Activated T-helper 1 cell treated with anti-CD3 and anti-CD28 coated beads, Interleukin-2, amount 50 U/mL, for 16 hours (primary cell): Measurements from ENCODE around the gene FICD.
"Not testable (repeated sequence)": the region's sequence is repeated elsewhere in the genome, so short reads cannot be mapped to it uniquely, and the experiment has no call there.

Source experiments
- DNase-seq, 2 donors: peaks; one replicate each; pipeline ENCODE4 v3.0.0-alpha.2; 2020; ENCODE audit warnings: low read depth in 1 of 2, low spot score in 1 of 2

The FICD gene

DNA sequence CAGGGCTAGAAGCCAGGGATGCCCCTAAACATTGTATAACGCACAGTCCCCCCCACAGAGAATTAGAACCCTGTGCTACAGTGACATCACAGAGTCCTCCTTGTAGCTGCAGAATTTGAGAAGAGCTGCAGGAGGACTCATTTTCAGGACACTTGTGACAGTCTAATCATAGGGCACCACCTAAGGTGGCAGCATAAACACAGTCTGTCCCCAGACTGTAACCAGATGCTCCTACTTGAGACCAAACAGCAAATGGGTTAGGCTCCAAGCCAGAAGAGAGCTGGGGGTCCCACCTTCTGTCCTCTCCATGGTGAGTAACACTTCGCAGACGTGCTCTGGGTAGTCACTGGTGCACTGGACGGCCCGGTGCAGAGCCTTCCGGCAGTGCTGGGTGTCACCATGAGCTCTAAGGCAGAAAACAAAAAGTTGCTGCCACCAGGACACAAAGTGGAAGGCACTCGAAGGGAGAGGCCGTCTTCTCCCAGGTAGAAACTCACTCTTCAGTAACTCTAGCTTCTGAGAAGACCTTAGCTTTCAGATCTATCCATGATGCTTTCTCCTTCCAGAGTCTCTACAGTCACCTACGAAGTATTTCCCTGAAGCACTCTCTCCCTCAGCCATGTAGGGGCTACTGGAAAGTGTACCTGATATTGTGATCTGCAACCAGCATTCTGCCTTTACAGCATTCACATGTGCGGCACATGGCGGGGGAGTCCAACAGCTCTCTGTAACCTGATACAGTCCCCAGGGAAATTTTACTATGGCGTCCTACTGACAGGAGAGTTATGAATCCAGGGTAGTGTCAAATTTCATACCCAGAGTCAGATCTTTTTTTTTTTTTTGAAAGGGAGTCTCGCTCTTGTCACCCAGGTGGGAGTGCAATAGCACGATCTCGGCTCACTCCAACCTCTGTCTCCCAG lies 17.1 kb downstream of the FICD start:
- no peak for DNase-seq

DNA sequence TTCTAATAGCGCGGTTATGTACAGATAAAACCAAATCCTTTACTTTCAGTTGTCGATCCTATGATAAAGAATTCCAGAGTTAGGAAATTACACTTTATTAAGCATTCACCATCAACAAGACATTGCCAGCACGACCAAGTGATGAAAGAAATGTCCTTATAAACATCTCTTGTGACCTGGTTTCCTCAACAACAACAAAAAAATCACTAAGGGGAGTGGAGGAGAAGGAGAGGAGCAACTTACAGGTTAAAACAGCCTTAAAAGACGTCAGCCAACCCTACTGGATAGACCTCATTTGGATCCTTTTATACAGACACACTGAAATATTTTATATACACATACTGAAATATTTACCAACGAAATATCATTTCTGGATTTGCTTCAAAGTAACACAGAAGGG lies 23.1 kb downstream of the FICD start:
- no peak for DNase-seq

DNA sequence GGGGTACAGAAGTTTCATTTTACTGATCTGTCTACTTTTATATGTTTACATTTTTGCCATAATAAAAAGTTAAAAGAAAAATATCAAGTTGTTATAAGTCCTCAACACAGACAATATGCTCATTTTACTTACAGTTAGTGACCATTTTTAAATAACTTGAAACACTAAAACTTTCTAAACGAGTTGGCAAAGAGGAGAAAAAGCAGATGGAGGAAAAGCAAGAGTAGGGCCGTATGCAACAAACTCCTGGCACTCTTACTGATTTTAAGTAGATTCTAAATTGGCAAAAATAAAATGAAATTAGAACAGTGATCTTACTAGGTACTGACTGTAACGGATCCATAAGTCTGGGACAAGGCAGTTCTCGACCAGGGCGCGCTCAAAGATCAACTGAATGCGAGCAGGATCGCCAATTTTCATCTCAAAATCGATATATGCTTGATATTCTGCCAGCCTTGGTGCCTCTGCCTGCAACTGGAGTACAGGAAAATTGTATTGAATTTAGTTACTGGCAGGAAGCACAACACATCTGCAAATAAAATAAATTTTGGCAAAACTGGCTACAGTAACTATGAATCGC lies 23.6 kb downstream of the FICD start:
- no peak for DNase-seq

DNA sequence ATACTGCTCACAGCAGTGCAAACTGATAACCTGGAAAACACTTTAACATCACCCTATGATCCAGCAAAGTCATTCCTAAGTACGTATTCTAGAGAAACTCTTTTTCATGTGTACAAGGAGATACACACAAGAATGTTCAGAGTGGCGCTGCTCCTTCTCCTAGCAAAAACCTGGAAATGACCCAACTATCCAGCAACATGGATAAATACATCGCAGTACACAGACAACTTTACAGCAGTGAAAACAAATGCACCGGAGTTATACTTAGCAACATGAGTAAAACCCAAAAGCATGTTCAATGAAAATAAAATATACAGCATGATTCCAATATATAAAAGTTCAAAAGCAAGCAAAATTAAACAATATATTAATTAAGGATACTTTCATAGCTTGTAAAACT lies 27.2 kb downstream of the FICD start:
- no peak for DNase-seq

DNA sequence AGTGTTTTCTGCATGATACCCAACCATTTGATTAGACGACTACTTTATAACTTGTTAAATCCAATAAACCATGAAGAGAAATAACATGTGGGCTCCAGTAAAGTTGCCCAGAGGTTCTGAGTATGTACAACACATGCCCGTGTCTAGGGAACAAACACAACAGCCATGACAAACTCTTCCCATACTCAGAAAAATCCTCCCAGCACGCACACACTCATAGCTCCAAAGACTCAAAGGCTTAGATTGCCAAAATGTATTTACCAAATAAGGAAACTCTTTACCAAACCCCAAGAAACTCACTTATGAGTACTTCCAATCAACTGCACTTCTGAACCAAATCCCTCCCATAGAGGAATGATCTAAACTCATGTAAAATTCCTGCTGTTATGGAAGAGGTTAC lies 28.6 kb downstream of the FICD start:
- no peak for DNase-seq

DNA sequence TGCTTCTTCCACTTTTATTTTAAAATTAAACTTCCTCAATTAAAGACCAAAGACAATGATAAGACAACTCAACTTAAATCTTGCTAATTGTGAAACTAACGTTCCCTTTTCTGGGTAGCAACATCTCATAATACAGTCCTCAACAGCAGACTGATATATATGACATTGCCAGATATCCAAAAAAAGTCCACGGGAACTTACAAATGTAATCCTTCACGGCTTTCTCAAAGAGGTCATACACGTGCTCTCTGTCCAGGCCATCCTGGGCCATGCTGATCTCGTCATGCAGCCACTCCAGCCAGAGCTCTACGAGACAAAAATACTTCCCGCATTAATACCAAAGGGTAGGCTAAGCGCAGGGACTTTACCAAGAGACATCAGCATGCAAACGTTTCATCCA lies 32.6 kb downstream of the FICD start:
- DNase-seq, result no peak

DNA sequence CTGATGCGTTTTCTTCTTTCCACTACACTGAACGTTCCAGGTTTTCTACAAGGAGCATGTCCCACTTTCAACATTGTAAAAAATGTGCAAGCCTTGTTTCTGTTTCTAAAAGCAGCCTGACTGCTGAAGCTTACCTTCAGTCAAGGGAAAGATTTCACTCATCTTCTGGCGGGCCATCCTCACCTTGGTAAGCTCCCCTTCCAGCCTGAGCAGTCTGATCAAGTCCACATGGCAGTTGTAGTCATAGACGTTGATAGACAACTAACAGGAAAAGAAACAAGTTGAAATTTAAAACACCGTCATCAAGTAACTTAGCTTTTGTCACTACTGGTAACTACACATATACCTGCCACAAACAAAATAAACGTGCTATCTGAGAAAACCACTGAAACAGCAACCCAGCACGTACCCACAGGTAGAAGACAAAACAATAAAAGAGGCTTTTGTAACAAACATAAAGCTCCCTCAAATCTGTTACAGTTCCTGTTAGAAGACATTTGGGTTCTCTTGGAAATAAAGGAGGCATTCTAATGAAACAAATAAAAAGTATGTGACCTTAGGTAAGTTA lies 34.0 kb downstream of the FICD start:
- DNase-seq, result no peak

DNA sequence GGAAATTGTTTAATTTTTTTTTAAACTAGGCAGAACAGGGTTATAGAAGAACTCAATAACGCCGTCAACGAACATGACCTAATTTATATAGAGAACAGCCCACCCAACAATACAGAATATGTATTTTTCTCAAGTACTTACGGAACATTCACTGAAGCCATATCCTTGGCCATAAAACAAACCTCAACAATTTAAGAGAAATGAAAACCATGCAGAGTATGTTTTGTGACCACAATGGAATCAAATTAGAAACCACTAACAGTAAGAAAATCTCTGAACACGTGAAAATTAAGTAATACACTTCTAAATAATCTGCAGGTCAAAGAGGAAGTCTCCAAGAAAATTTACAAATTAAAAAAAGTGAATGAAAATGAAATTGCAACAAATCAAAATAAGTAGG lies 36.5 kb downstream of the FICD start:
- no peak for DNase-seq

DNA sequence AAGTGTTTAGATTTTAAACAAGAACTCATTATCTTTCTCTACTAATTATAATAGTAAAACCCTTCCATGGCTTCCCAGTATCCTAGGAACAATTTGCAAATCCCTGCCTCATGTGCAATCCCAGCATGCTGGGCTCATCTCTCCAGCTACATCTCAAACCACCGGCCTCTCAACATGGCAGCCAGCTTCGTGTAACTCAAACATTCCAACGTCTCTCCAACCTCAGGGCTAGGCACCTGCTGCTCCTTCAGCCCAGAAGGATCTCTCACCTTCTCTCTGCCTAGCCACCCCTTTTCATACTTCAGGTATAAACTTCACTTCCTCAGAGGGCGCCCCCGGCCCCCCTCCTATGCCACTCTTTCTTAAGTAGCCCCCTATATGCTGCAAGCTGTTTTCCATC lies 38.7 kb downstream of the FICD start:
- no peak for DNase-seq

DNA sequence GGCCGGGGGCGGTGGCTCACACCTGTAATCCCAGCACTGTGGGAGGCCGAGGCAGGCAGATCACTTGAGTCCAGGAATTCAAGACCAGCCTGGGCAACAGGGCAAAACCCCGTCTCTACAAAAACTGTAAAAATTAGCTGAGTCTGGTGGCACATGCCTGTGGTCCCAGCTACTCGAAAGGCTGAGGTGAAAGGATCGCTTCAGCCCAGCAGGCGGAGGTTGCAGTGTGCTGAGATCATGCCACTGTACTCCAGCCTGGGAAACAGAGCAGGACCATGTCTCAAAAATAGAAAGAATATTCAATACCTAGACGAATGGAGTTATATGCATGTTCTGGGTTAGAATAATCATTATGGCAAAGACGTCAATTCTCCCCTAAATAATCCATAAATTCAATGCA lies 40.3 kb downstream of the FICD start:
- not testable (repeated sequence) for DNase-seq

DNA sequence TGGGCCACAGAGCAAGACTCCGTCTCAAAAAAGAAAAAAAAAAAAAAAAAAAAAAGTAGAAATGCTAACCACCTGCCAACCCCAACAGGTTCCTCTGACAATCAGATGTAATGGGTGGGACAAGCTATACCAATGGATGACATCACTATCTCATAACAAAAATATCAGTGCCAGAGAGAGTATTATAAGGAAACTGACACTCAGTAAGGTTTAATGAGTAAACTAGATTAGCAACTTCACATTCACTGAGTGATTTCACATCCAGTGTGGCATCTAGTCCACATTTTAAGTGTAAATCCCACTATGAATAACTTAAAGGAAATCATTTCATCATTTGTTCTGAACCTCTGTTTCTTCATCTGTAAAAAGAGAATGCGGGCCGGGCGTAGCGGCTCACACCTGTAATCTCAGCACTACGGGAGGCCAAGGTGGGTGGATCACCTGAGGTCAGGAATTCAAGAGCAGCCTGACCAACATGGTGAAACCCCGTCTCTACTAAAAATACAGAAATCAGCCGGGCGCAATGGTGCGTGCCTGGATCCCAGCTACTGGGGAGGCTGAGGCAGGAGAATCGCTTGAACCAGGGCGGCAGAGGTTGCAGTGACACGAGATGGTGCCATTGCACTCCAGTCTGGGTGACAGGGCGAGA lies 44.1 kb downstream of the FICD start:
- no peak for DNase-seq

DNA sequence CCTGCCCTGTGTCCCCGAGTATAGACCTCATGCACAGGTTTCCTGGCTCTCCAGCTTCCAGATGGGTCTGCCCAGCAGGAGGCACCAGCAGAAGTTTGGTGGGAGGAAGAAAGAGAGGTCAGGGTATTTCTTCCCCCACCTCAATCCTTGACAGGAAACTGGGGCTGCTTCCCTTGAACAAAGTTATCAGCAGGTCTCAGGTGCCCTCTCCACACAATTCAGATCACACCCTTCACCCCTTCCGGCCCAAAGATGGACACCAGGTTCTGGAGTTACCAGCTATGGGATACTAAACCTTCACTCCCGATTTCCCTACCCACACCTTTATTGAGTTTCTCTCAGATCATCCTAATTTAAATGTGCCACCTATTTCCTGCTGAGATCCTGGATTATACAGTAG lies 44.7 kb downstream of the FICD start:
- DNase-seq, result no peak

DNA sequence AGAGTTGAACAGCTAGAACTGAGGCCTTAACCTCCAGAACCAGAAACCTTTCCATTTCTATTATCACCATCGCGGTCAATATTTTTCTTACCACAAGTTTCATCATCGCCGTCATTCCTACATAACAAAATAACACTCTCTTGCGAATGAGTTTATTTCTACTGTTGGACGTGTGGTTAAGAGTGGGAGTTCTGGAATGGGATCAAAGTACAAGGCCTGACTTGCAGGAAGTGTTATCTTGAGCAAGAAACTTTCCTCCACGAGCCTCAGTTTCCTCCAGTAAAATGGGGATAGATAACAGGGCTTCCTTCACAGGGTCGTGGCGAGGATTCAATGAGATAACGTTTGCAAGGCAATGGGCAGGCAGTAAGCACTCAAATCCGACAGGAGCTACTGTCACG lies 45.2 kb downstream of the FICD start:
- no peak for DNase-seq

DNA sequence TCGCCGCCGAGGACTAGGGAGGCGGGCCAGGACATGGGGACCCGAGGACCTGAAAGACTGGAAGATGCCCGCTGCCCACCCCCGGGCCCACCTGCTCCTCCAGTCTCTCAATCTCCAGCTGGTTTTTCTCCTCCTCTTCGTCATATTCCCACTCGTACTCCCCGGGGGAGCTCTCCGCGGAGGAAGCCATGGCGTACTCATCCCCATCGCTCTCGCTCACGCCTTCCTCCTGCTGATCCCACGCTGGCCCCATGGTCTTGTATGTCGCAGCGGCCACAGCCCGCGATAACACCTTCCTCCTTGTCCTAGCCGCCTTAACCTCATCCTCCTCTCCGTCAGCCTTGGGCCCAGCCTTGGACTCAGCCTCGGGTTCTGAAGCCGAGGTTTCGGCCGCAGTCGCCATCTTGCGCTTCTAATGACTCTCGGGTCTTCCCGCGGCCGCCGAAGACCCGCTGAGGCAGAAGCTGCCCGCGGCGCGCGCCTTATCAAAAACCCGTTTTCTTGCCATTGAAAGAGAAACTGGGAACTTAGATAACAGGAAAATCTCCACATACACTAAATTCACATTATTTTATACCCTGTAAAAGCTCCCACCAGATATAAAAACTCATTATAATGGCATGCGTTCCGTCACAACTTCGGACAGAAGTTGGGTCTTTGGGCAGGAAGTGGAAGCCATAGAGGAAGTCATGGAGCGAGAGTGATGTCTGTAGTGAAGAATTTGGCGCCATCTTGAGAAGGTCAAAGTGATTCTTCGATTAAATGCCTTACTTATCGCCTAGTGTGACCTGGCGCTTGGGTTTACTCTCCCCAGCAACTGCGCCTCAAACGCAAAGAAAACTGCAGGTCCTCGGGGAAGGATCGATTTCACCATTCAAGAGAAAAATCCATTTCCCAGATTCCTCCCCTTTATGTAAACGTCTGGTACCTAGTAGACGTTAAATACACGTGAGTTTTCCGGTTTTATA lies 46.0 kb downstream of the FICD start, which contains the start of gene SART3:
SART3 (minus strand) TSS at position 422 of the 968 bp plus-strand sequence; CDS start at position 403, 19 bp downstream.
- peak; percentile 55 to 67 for DNase-seq

DNA sequence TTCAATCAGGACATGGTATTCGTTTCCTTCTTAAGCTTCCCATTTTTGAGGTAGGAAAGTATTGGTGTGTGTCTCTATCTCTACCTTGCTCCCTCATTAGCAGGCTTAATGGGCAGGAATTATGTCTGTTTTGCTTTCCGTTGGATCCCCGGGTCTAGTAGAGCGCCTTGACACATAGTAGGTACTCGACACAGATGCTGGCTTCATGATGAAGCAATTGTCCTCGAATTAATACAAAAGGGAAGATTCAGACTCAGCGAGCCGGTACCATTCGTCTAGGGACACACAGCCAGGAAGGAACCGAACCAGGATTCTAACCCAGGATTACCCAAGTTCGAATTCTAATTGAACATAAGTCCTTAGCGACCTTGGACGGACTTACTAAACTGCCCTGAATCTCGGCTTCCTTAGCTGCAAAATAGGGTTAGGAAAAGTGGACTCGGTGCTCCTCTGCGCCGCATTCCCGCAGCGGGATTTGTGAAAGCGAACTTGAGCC lies 46.8 kb downstream of the FICD start:
- DNase-seq, result no peak

DNA sequence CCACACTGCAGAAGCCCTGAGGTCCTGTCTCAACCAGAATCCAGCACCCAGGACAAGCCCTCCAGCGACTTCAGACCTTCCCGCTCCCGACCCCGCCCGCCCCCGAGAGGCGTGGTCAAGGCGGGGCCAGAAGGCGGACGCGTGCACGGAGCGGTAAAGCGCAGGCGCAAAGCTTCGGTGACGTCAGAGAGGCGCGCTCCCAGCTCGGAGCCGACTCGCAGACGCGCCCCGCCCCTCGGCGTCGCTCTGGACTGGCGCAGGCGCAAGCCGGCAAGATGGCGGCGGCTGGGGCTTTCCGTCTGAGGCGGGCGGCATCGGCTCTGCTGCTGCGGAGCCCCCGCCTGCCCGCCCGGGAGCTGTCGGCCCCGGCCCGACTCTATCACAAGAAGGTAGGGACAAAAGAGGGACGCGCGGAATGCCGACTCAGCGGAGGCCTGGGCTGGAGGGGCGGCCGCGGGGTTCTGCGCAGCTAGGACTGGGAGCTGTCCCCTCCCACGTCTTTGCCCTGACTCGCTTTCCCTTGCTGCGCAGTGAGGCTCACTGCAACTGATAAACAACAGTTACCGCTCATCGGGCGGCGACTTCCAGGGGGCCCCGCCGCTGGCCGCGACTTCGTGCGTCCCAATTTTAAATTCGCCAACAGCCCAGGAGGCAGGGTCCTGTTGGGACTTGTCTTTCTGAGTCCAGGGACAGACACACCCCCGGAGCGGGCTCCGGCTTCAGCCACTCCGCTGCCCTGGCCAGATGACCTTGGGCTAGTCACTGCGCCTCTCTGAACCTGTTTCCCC lies 47.5 kb downstream of the FICD start, which contains the start of gene ISCU:
ISCU (plus strand) TSS at position 249 of the 788 bp plus-strand sequence; CDS start at position 276, 27 bp downstream.
- peak; percentile 98 to 99 for DNase-seq

DNA sequence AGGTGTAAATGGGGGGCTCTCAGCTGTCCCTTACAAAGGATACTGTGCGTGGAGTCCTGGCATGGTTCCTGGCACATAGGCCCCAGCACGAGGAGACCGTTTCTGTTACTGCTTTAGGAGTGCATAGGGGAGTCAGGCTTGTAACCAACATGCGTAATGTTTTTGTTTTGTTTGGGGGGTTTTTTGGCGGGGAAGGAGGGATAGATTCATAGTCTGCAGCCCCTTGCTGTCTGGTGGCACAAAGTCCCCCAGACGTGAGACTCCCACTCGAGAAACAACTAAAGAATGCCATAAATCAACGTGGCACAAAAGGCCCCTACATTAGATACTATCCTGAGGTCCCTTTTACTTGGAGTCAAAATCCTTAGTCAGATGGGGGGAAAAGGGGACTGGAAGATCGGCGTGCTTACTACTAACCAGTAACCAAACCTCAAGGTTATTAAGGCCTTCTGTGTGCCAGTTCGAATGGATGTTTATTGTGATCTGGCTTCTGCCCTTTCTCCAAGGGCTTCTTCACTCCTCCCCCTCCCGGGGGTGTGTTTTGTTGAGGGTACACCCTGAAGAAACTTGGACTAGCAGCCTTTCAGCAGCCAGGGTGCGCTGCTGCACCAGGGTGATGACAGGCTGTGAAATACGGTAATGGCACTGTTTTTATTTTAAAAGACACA lies 48.2 kb downstream of the FICD start:
- peak; percentile 55 to 70 for DNase-seq

DNA sequence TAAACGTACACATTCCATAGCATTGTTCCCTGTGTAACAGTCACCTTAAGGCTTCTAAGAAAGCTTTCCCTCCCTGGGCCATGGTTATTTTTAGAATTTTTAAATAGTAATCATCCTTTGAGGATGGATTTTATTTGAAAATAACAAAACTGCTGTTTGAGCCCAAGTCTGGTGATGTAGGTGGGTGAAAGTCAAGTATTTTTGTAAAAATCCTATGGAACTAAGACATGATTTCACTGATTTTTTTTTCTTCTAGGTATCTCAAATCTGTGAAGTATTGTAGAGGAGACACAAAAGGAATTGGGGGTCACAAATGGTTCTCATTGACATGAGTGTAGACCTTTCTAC lies 48.7 kb downstream of the FICD start:
- no peak for DNase-seq

DNA sequence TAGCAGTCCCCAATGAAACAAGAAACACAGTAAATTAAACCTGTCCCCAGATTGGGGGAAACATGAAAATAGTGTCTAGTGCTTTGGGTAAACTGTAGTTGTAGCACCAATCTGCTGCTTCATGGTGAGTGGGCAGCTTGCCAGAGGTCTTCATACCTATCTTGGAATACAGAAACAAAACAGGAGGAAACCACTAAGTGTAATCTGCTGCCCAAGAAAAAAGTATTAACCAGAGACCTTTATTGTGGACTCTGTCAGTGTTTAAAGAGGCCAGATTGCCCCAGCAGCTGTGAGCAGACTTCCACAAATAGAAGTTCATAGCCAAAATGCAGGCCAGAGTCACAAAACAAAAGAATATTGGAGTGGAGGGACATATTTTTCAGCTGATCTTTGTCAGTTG lies 49.6 kb downstream of the FICD start:
- no peak for DNase-seq
